A549 (cell line): ENCODE data around the gene CLASP1. TPM values are rescaled to one million over a fixed set of nuclear protein-coding genes. Genes with fewer than 3 reads are reported as not detected.

Source experiments
- ATAC-seq, 2 experiments: fragments of 200-7000 bp in 1 of 2; fragments of >200 bp in 1 of 2; cut with Nextera tagmentation in 1 of 2; cut with Tn5 transposase in 1 of 2; 3 replicates each; pipeline versions ENCODE4 v1.8.0 to v1.9.1; 2018 to 2020; ENCODE audit warnings: mild to moderate bottlenecking in 1 of 2, moderate library complexity in 1 of 2
- CTCF ChIA-PET: fragments of 300-600 bp; sonication (Branson Sonifier 250); formaldehyde crosslinking; extraction: SDS; loops from one replicate; lab custom pipeline; 2021; ENCODE audit warnings: antibody characterized with exemption, inconsistent platforms; lab: Yijun Ruan, JAX
- POLR2A ChIA-PET: fragments of 350-600 bp; formaldehyde crosslinking; extraction: SDS; loops from one replicate; lab custom pipeline; 2021; ENCODE audit warnings: antibody characterized with exemption, inconsistent platforms; lab: Yijun Ruan, JAX
- DNase-seq, 2 experiments: peaks; one replicate each; pipeline versions ENCODE4 v3.0.0 to v3.0.0-alpha.2; 2011 to 2016; ENCODE audit warnings: low read depth in 1 of 2, low spot score in 1 of 2
- FAIRE-seq: peaks from 2 replicates; lab custom pipeline; 2011; peaks lifted over from hg19 to GRCh38; lab: Jason Lieb, UNC
- H3K27ac ChIP-seq, 2 experiments: fragments of >200 bp; sonication (Bioruptor Twin); formaldehyde crosslinking; 3 replicates each; pipeline ENCODE4 v1.5.1; 2016 to 2017
- H3K4me1 ChIP-seq: fragments of >200 bp; sonication (Bioruptor Twin); formaldehyde crosslinking; 3 replicates; pipeline ENCODE4 v1.6.1; 2016
- H3K4me2 ChIP-seq: fragments of >200 bp; sonication (Bioruptor Twin); formaldehyde crosslinking; 3 replicates; pipeline ENCODE4 v1.6.1; 2016
- H3K4me3 ChIP-seq: fragments of >200 bp; sonication (Bioruptor Twin); formaldehyde crosslinking; 3 replicates; pipeline ENCODE4 v1.5.1; 2016
- H3K9me3 ChIP-seq: fragments of >200 bp; sonication (Bioruptor Twin); formaldehyde crosslinking; 3 replicates; pipeline ENCODE4 v1.6.1; 2016
- ATOH8 ChIP-seq: fragments of 250-450 bp; sonication (Bioruptor Pico); IDR thresholded peaks from 2 replicates; pipeline ENCODE4 v1.5.0; 2020; ENCODE audit warnings: low read depth, mild to moderate bottlenecking, moderate library complexity
- BHLHE40 ChIP-seq: IDR thresholded peaks from 2 replicates; pipeline ENCODE4 v1.6.1; 2012; ENCODE audit warnings: low read depth, low read length, inconsistent platforms
- CBX2 ChIP-seq: fragments of 200-600 bp; sonication (generic); IDR thresholded peaks from 2 replicates; pipeline ENCODE4 v1.6.1; 2016; ENCODE audit warnings: low read depth, mild to moderate bottlenecking, borderline replicate concordance
- CEBPB ChIP-seq, 2 experiments: fragments of >200 bp in 1 of 2; sonication (Bioruptor Twin) in 1 of 2; formaldehyde crosslinking in 1 of 2; IDR thresholded peaks; 2 replicates each; pipeline ENCODE4 v1.6.1; 2012 to 2016
- CHD2 ChIP-seq: fragments of 150-350 bp; IDR thresholded peaks from 2 replicates; pipeline ENCODE4 v1.6.1; 2014; ENCODE audit warnings: low read length; ENCODE audit not compliant: partially characterized antibody
- GATA3 ChIP-seq: IDR thresholded peaks from 2 replicates; pipeline ENCODE4 v1.6.1; 2012; ENCODE audit warnings: borderline replicate concordance
- HEYL ChIP-seq: fragments of 250-450 bp; sonication (Bioruptor Pico); IDR thresholded peaks from 2 replicates; pipeline ENCODE4 v1.8.0; 2021; ENCODE audit warnings: mild to moderate bottlenecking, moderate library complexity
- HOXB5 ChIP-seq: fragments of 250-450 bp; sonication (Bioruptor Pico); IDR thresholded peaks from 2 replicates; pipeline ENCODE4 v1.5.0; 2020; ENCODE audit warnings: mild to moderate bottlenecking, moderate library complexity
- JUN ChIP-seq, 2 experiments: fragments of >200 bp; sonication (Bioruptor Twin); formaldehyde crosslinking; IDR thresholded peaks; 2 replicates in 1 of 2; 3 replicates in 1 of 2; pipeline ENCODE4 v1.6.1; 2016 to 2017
- MAFK ChIP-seq: fragments of 450-650 bp; IDR thresholded peaks from 2 replicates; pipeline ENCODE4 v1.6.1; 2014; ENCODE audit not compliant: partially characterized antibody
- NFE2L2 ChIP-seq: fragments of 150-350 bp; conservative IDR thresholded peaks from 2 replicates; pipeline ENCODE4 v1.6.1; 2014; ENCODE audit warnings: low read length
- NR3C1 ChIP-seq: fragments of >200 bp; sonication (Bioruptor Twin); formaldehyde crosslinking; IDR thresholded peaks from 3 replicates; pipeline ENCODE4 v1.6.1; 2017
- RAD21 ChIP-seq, 2 experiments: fragments of >200 bp in 1 of 2; sonication (Bioruptor Twin) in 1 of 2; formaldehyde crosslinking in 1 of 2; IDR thresholded peaks in 1 of 2; conservative IDR thresholded peaks in 1 of 2; 2 replicates in 1 of 2; 3 replicates in 1 of 2; pipeline ENCODE4 v1.6.1; 2012 to 2018; ENCODE audit warnings: inconsistent platforms in 1 of 2
- RARB ChIP-seq: fragments of 250-450 bp; sonication (Bioruptor Pico); IDR thresholded peaks from 2 replicates; pipeline ENCODE4 v1.8.0; 2021; ENCODE audit warnings: mild to moderate bottlenecking, moderate library complexity
- RCOR1 ChIP-seq: fragments of 150-350 bp; IDR thresholded peaks from 2 replicates; pipeline ENCODE4 v1.6.1; 2014; ENCODE audit warnings: antibody characterized with exemption, low read length, low read depth
- REST ChIP-seq: fragments of 200-600 bp; sonication (generic); IDR thresholded peaks from 2 replicates; pipeline ENCODE4 v1.6.1; 2016; ENCODE audit warnings: antibody characterized with exemption, mild to moderate bottlenecking, moderate library complexity
- TFCP2L1 ChIP-seq: fragments of 250-450 bp; sonication (Bioruptor Pico); IDR thresholded peaks from 2 replicates; pipeline ENCODE4 v1.5.0; 2021; ENCODE audit warnings: mild to moderate bottlenecking
- USF2 ChIP-seq: fragments of 450-650 bp; IDR thresholded peaks from 2 replicates; pipeline ENCODE4 v1.6.1; 2014; ENCODE audit warnings: antibody characterized with exemption
- ZNF302 ChIP-seq: fragments of 250-450 bp; sonication (Bioruptor Pico); IDR thresholded peaks from 2 replicates; pipeline ENCODE4 v1.9.0; 2021; ENCODE audit warnings: inconsistent platforms, mild to moderate bottlenecking, moderate library complexity
- WGBS: methylation state at CpG from one replicate; pipeline ENCODE4 v1.1.6; 2017; ENCODE audit errors: missing lambda C conversion rate; 5-methylcytosine and 5-hydroxymethylcytosine counted together
- polyA plus RNA-seq, 4 experiments: library from polyadenylated mRNA; depleted of rRNA in 3 of 4; stranded (reverse); fragments of >200 nt; fragmentation: RNase III in 1 of 4; extraction: RNeasy Plus Mini Kit Qiagen cat#74134 plus additional on column Dnase treatment in 1 of 4; gene quantifications; 2 replicates in 3 of 4; 3 replicates in 1 of 4; pipeline ENCODE4 v1.2.3, GENCODE V29; 2011 to 2017
- TF ChIP-seq, protein P1 (sequence below): fragments of >200 bp; sonication (Bioruptor Twin); formaldehyde crosslinking; IDR thresholded peaks from 2 replicates; pipeline ENCODE4 v1.6.1; 2016

The CLASP1 gene
- polyA plus RNA-seq, 2 of the 4 experiments (the other 2 are of a cell fraction): 11.7 to 15.8 TPM

- H3K9me3 ChIP-seq: no peaks in the 10 kb centered on the region
- H3K4me2 ChIP-seq: no peak overlapping the region
- DNase-seq: no peak
- no peaks in the 10 kb centered on the region for H3K4me1 ChIP-seq
- no peak overlapping the region for H3K27ac ChIP-seq
- POLR2A ChIA-PET: interaction anchor here (0.5 to 1.7 kb wide), 2 partner anchors 9 to 10 kb away, joined by 3 to 9 read pairs; partner anchors contain the start of gene RNU4ATAC
- no peak overlapping the region for H3K4me3 ChIP-seq
- no peak for ATAC-seq
- 93% methylated on average over 10 of the region's 10 CpGs for WGBS
- no peak for FAIRE-seq
- no peak for TF ChIP-seq REST
- no peak for TF ChIP-seq BHLHE40
- no peak for TF ChIP-seq NR3C1
- CTCF ChIA-PET: interaction anchor here (0.8 to 0.9 kb wide), 3 partner anchors 20 to 426 kb away, joined by 3 to 4 read pairs (median 3); no protein-coding TSS in a partner anchor
Measured at GRCh38 chr2:121521359-121521758, 127.9 kb downstream of the CLASP1 start.

DNA sequence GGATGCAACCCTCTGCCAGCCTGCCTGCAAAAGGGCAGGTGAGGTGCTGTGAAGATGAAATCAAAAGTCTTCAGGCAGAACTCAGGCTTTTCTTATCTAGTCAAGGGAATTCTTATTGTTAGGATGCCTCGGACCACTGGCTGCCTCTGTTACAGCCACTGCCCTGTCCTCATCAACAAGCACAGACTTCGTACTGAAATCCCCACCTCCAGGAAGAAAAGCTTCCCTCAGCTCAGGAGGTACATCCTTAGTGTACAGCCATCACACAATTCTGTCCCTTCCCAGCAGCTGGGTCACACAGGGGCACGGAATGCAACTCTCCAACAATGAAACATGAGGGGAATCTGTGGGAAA, 128.6 kb downstream of the CLASP1 start:
- WGBS: 82% methylated on average over 3 of the region's 3 CpGs
- H3K27ac ChIP-seq: no peak overlapping the region
- ATAC-seq (no peak), DNase-seq (no peak), FAIRE-seq (no peak)
- POLR2A ChIA-PET: interaction anchor here (1.7 kb wide), 1 partner anchor 10 kb away, joined by 9 read pairs; the partner anchor contains the start of gene RNU4ATAC
- no peak overlapping the region for H3K4me3 ChIP-seq
- no peak overlapping the region for H3K4me2 ChIP-seq
- no peak for TF ChIP-seq MAFK
- TF ChIP-seq CHD2: no peak
- TF ChIP-seq CEBPB (IDR thresholded peaks at IDR 0.05): no peak
- no peak for TF ChIP-seq USF2
- TF ChIP-seq, protein P1, sequence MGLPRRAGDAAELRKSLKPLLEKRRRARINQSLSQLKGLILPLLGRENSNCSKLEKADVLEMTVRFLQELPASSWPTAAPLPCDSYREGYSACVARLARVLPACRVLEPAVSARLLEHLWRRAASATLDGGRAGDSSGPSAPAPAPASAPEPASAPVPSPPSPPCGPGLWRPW: no peak
- TF ChIP-seq JUN (IDR thresholded peaks at IDR 0.05): no peak
- TF ChIP-seq NFE2L2: no peak
- TF ChIP-seq TFCP2L1: no peak
- no peak for TF ChIP-seq ZNF302
- no peak for TF ChIP-seq GATA3
- no peak for TF ChIP-seq RARB (CRISPR knock-in tag)
- no peak for TF ChIP-seq HOXB5
- no peak for TF ChIP-seq ATOH8 (CRISPR knock-in tag)
- TF ChIP-seq REST: no peak
- no peak for TF ChIP-seq RCOR1
- TF ChIP-seq CBX2: no peak
- no peak for TF ChIP-seq BHLHE40
- TF ChIP-seq RAD21 (conservative IDR thresholded peaks at IDR 0.05 in 1 of 2, IDR thresholded peaks at IDR 0.05 in 1 of 2): no peak
- no peak for TF ChIP-seq HEYL
- TF ChIP-seq, all 56 proteins: peak for 0
- no peaks in the 10 kb centered on the region for H3K4me1 ChIP-seq
- CTCF ChIA-PET: interaction anchor here (0.8 to 0.9 kb wide), 2 partner anchors 19 to 93 kb away, joined by 3 read pairs; no protein-coding TSS in a partner anchor
- H3K9me3 ChIP-seq: no peaks in the 10 kb centered on the region
